GM21786 (cell line): ENCODE data around the gene MCOLN1.

ENCODE experiments used
- ATAC-seq: cut with Tn5 transposase; IDR thresholded peaks from one replicate; pipeline ENCODE4 v1.9.1; 2021; ENCODE audit not compliant: unreplicated experiment

The MCOLN1 gene

GRCh38 chr19:7522072-7522922 lies at the start of gene MCOLN1:
MCOLN1 (plus strand) TSS chr19:7522624; CDS start chr19:7522751, 127 bp downstream.
- ATAC-seq = peak; percentile 85

DNA sequence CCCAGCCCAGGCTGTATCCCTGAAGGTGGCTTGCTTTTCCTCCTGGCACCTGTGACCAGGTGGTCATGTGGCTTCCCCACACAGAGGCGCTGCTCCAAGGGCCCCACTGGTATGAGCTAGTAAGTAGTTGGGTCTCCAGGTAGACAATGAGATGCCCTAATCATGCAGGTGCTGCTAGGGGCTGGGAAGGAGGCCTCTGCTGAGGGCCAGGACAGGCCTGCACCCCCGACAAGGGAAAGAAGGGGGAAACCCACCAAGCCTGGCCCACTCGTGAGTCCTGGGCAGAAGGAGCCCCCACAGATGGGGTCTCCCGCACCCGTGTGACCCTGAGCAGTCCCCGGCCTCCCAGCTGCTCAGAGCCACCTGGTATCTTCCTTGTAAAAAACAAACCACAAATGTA lies 46.8 kb upstream of the MCOLN1 start:
- ATAC-seq = no peak

DNA sequence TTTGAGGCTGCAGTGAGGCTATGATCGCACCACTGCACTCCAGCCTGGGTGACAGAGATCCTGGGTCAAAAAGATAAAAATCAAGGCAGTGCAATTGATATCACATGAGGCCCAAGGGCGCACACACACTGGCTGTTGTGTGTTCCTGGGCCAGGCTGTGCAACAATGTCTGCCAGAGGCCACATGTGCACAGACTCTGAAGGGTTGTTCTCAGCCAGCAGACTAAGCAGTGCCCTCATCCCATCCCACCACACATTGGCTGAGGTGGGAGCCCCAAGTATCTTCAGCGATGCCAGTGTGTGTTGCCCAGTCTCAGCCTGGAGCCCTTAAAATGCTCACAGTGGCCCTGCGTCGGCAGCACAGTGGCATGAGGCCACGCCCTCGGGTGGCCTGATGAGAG lies 46.2 kb upstream of the MCOLN1 start:
- no peak for ATAC-seq

- no peak for ATAC-seq
These were observed 45.5 kb upstream of the MCOLN1 start for GRCh38 chr19:7476777-7477494.

DNA sequence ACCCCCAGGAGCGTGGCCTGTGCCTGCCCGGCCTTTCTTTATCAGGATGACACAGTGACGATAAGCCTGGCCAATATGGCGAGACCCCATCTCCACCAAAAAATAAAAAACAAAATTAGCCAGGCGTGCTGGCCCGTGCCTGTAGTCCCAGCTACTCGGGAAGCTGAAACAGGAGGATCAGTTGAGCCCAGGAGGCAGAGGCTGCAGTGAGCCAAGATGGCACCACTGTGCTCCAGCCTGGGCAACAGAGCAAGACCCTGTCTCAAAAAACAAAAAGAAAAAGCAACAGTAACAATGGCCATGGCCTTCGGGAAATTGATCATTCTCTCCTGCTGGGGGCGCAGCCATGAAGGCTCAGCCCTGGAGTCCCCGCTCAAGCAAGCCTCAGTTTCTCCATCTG lies 44.7 kb upstream of the MCOLN1 start:
- no peak for ATAC-seq

DNA sequence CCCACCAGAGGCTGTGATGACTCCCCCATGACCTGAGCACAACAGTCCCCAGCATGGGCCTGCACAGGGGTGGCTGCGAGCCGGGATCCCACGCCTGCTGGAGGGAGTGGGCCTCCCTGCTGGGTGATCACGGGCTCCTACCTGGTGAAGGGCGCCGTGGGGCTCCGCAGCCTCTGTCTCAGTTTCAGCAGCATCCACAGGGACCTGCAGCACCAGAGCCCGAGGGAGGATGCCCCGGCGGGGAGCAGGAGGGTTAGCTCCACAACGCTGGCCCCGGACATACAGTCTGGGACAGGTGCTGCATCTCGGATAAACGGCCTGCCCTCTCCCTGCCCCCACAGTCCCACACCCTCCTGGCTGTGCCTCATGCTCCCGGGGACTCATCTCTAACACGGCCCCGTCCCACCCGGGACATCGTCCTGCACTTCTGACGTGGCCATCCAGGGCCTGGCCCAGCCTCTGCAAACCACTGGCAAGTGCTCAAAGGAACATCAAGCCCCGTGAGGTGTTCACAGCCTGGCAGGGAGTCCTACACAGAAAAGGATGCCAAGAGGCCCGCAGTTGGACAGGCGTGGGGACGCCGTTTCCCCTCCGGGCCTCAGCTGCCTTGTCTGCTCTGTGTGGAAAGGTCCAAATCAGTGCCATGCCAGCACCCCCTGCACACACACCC lies 44.1 kb upstream of the MCOLN1 start:
- no peak for ATAC-seq

DNA sequence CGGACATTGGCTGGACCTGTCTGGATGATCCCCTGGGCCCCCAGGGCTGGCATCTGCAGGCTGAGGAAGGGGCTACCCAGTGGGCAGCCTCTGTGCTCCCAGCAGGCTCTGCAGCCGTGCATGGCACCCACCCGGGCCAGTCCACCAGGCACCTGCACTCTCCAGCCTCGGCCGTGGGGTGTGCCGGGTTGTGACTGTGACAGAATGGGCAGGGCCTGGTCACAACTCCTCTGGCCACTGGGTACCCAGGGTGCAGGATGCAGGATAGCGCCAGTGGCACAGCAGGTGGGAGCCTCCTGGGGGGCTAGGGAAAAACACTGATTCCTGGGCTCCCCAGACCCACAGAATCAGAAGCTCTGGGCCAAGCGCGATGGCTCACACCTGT lies 43.6 kb upstream of the MCOLN1 start:
- no peak for ATAC-seq

GRCh38 chr19:7480222-7480969 lies 42.0 kb upstream of the MCOLN1 start:
- ATAC-seq = no peak

DNA sequence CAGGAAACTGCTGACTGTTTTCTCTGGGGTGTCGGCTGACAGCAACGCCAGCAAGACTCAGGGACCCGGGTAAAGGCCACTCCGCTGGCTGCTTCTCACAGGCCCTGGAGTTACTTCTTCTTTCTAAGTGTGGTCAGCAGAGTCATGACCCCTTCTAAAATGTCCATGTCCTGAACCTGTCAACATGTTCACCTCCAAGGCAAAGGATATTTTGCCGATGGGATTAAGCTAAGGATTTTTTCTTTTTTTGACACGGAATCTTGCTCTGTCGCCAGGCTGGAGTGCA lies 41.5 kb upstream of the MCOLN1 start:
- no peak for ATAC-seq

DNA sequence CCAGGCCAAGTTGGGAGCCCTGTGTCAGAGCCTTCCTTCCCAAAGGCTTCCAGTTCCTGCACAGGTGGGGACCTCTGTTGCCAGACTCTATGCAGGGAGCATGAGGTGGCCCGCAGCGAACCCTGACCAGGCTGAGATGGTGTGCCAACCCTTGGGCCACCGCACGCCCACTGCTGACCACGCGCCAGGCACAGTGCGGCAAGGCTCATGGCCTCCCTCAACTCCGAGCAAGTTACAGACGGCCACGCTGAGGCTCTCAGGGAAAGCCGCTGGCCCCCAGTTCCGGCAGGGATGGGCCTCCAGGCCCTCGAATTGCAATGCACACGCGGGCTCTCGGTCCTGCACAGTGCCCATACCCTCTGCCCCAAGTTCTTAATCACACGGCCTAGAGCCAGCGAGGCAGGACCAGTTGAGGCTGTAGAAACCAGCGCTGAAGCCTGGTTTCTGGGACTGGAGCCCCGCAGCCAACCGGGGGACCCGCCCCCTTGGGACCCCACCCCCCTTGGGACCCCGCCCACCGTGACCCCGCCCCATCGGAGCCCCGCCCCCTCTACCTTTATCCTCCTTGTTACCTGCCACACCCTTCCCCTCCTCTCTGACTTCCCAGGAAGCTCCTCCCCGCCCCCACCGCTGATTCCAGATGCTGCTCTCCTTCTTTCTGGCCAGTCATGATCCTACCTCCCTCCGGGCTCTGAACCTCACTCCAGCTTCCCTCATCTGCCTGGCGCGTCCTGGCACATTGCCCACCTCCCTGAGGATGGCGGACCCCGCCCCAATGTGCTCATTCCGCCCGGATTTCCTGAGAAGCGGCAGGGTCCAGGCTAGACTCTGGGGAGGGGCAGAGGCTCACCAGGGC lies 39.6 kb upstream of the MCOLN1 start:
- no peak for ATAC-seq

- no peak for ATAC-seq
These were observed 38.7 kb upstream of the MCOLN1 start for GRCh38 chr19:7483720-7484201.

DNA sequence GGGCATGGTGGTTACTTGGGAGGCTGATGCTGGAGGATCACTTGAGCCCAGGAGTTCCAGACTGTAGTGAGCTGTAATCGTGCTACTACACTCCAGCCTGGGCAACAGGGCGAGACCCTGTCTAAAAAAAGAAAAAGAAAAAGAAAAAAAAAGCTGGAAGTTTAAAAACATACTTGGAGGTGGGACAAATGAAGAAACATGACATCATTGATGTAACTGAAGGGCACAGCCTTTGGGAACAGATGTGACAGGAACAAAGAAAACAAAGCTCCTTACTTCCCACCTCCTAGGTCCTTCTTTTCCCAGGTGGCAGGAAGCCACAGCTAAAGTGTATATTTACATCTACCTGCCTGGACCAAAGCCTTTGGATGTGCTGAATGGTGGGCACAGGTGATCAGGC lies 35.5 kb upstream of the MCOLN1 start:
- ATAC-seq = no peak

GRCh38 chr19:7488736-7489353 lies 33.6 kb upstream of the MCOLN1 start, which contains the start of gene PEX11G:
PEX11G (minus strand) TSS chr19:7489035; CDS start chr19:7489010, 25 bp downstream.
- no peak for ATAC-seq

DNA sequence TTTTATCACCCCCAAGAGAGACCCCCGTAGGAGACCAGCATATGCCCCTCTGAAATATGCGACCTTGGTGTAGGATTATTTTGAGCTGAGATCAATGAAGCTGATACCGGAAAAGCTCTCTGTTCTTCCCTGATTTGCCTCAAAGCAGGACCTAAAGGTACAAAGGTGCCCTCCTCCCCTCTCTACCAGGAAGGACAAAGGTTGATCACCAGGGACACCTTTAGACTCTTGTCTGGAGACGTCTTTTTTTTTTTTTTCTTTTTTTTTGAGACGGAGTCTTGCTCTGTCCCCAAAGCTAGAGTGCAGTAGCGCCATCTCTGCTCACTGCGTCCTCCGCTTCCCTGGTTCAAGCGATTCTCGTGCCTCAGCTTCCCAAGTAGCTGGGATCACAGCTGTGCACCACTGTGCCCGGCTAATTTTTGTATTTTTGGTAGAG lies 32.8 kb upstream of the MCOLN1 start:
- ATAC-seq = no peak

DNA sequence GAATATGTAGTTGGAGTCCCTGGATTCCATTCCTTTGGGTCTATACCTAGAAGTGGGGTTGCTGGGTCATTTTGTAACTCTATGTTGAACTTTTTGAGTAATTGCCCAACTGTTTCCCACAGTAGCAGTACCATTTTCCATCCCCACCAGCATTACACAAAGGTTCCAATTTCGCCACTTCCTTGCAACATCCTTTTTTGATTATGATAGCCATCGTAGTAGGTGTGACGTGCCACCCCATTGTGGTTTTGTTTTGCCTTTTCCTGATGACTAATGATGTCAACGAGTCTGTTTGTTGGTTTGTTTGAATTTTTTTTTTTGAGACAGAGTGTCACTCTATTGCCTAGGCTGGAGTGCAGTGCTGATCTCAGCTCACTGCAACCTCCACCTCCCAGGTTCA lies 30.3 kb upstream of the MCOLN1 start:
- no peak for ATAC-seq

- no peak for ATAC-seq
These were observed 29.9 kb upstream of the MCOLN1 start for GRCh38 chr19:7492558-7492957.

- no peak for ATAC-seq
These were observed 27.9 kb upstream of the MCOLN1 start for GRCh38 chr19:7494416-7495098.

- ATAC-seq = no peak
These were observed 25.1 kb upstream of the MCOLN1 start for GRCh38 chr19:7497292-7497691.

DNA sequence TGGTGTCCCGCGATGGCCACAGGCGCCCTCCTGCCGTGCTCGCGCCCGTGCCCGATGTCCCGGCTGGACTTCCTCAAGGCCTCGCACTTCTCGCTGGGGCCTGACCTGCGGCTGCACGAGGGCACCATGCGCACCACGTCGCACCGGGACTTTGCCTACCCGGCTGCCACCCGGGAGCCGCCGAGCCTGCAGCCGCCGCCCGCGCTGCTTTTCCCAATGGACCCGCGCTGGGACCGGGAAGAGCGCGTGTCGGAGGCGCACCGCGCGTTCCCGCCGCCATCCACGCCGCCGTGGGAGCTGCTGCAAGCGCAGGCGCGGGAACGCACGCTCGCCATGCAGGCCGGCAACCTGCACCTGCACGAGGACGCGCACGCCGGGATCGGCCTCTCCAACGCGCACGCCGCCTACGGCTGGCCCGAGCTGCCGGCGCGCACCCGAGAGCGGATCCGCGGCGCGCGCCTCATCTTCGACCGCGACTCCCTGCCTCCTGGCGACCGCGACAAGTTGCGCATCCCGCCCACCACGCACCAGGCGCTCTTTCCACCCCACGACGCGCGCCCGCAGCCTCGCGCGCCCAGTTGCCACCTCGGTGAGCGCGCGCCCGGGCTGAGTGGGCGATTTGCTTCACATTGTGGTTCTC lies 21.5 kb upstream of the MCOLN1 start:
- ATAC-seq = no peak
